K562 (cell line): Measurements from ENCODE around the gene PBRM1.

ENCODE experiments used
- CBX5 ChIP-seq: IDR thresholded peaks from 2 replicates; pipeline ENCODE4 v1.6.1; 2014; ENCODE audit warnings: low read depth, borderline replicate concordance
- JUN ChIP-seq, 2 experiments: sonication (generic) in 1 of 2; formaldehyde crosslinking in 1 of 2; IDR thresholded peaks; 2 replicates each; pipeline versions ENCODE4 v1.6.1 to v1.8.0; 2012 to 2022; ENCODE audit warnings: borderline replicate concordance in 2 of 2, mild to moderate bottlenecking in 2 of 2, improper control_type of control experiment in 1 of 2, low read depth in 1 of 2, low read length in 1 of 2, missing genetic modification reagents in 1 of 2
- MCM7 ChIP-seq, 2 experiments: fragments of 450-650 bp; IDR thresholded peaks; 2 replicates each; pipeline ENCODE4 v1.6.1; 2016 to 2018
- RBBP5 ChIP-seq: fragments of 200-600 bp; sonication (generic); IDR thresholded peaks from 2 replicates; pipeline ENCODE4 v1.6.1; 2012; ENCODE audit warnings: borderline replicate concordance, mild to moderate bottlenecking, low read length, control low read depth, inconsistent platforms; ENCODE audit not compliant: insufficient read depth, poor library complexity, severe bottlenecking
- TF ChIP-seq, protein P1 (sequence below), 2 experiments: fragments of 450-650 bp in 1 of 2; IDR thresholded peaks; 2 replicates each; pipeline ENCODE4 v1.6.1; 2011 to 2017; ENCODE audit warnings: low read depth in 2 of 2, antibody characterized with exemption in 1 of 2, borderline replicate concordance in 1 of 2, low read length in 1 of 2, mild to moderate bottlenecking in 1 of 2, mixed read lengths in 1 of 2; ENCODE audit not compliant: control insufficient read depth in 1 of 2
- TF ChIP-seq, protein P2 (sequence below), 3 experiments: IDR thresholded peaks in 2 of 3; conservative IDR thresholded peaks in 1 of 3; 2 replicates each; pipeline ENCODE4 v1.5.1; 2011 to 2012; ENCODE audit warnings: low read length in 3 of 3, mild to moderate bottlenecking in 3 of 3, control low read depth in 2 of 3, improper control_type of control experiment in 1 of 3, inconsistent platforms in 1 of 3, low read depth in 1 of 3, mixed read lengths in 1 of 3, moderate library complexity in 1 of 3; ENCODE audit not compliant: insufficient read depth in 2 of 3

DNA sequence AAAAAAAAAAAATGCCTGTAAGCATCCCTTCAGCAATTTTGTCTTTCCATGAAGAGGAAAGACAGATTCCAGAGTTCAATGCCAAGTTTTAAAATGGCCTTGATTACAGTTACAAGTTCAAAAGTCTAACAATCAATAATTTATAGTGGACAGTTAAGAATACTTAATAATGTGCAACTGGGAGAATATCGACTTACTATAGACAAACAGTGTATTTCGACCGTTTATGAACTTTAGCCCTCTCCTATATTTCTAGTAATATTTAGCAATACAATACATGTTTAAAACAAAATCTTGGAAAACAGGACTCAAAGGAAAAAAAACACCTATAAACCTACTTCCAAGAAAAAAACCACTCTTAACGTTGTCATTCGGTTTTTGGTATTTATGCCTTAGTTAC, 1.5 kb downstream of the PBRM1 start:
- TF ChIP-seq, protein P1, sequence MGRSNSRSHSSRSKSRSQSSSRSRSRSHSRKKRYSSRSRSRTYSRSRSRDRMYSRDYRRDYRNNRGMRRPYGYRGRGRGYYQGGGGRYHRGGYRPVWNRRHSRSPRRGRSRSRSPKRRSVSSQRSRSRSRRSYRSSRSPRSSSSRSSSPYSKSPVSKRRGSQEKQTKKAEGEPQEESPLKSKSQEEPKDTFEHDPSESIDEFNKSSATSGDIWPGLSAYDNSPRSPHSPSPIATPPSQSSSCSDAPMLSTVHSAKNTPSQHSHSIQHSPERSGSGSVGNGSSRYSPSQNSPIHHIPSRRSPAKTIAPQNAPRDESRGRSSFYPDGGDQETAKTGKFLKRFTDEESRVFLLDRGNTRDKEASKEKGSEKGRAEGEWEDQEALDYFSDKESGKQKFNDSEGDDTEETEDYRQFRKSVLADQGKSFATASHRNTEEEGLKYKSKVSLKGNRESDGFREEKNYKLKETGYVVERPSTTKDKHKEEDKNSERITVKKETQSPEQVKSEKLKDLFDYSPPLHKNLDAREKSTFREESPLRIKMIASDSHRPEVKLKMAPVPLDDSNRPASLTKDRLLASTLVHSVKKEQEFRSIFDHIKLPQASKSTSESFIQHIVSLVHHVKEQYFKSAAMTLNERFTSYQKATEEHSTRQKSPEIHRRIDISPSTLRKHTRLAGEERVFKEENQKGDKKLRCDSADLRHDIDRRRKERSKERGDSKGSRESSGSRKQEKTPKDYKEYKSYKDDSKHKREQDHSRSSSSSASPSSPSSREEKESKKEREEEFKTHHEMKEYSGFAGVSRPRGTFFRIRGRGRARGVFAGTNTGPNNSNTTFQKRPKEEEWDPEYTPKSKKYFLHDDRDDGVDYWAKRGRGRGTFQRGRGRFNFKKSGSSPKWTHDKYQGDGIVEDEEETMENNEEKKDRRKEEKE (IDR thresholded peaks at IDR 0.05; ENCODE audit: borderline replicate concordance in 1 of 2, control insufficient read depth in 1 of 2, low read depth in 2 of 2, low read length in 1 of 2), result no peak
- no peak for TF ChIP-seq MCM7 (IDR thresholded peaks at IDR 0.05)
- no peak for TF ChIP-seq JUN (IDR thresholded peaks at IDR 0.05; ENCODE audit: borderline replicate concordance, low read depth, low read length)
- no peak for TF ChIP-seq JUN (CRISPR knock-in tag; IDR thresholded peaks at IDR 0.05; ENCODE audit: borderline replicate concordance)
- TF ChIP-seq, protein P2, sequence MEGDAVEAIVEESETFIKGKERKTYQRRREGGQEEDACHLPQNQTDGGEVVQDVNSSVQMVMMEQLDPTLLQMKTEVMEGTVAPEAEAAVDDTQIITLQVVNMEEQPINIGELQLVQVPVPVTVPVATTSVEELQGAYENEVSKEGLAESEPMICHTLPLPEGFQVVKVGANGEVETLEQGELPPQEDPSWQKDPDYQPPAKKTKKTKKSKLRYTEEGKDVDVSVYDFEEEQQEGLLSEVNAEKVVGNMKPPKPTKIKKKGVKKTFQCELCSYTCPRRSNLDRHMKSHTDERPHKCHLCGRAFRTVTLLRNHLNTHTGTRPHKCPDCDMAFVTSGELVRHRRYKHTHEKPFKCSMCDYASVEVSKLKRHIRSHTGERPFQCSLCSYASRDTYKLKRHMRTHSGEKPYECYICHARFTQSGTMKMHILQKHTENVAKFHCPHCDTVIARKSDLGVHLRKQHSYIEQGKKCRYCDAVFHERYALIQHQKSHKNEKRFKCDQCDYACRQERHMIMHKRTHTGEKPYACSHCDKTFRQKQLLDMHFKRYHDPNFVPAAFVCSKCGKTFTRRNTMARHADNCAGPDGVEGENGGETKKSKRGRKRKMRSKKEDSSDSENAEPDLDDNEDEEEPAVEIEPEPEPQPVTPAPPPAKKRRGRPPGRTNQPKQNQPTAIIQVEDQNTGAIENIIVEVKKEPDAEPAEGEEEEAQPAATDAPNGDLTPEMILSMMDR (IDR thresholded peaks at IDR 0.05 in 2 of 3, conservative IDR thresholded peaks at IDR 0.05 in 1 of 3; ENCODE audit: insufficient read depth in 2 of 3, low read depth in 1 of 3, low read length in 3 of 3), result no peak
- no peak for TF ChIP-seq CBX5
- TF ChIP-seq RBBP5, result no peak
